ENCODE measurements around the gene SLC51B. TPM values are rescaled to one million over a fixed set of nuclear protein-coding genes. Genes with fewer than 3 reads are reported as not detected.

SLC51B gene
- total RNA-seq, 1 experiment from 2014 or later, result not detected

DNA sequence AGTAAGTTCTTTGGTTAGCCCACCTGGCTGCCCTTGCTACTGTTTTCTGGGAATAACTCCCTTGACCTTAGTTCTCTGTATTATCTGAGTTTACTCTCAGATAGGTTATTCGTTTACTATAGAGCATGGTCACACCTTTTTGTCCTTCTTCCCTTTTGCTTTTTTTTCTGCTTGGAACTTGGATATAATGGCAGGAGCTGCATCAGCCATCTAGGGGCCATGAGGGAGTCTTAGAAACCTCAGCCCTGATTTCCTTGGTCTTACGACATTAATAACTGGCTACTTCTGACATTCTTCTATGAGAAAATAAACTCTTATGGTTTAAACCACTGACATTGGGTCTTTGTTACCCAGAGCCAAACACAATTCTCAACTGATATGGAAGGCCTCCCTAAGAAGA, 3.4 kb upstream of the SLC51B start:
- DNase-seq (ENCODE audit: low read depth), result no peak

- no peak for DNase-seq (ENCODE audit: low read depth)
These were observed 2.3 kb upstream of the SLC51B start for GRCh38 chr15:65042776-65043327.

- DNase-seq (ENCODE audit: low read depth), result peak; percentile 62
These were observed 969 bp upstream of the SLC51B start for GRCh38 chr15:65044218-65044617.

DNA sequence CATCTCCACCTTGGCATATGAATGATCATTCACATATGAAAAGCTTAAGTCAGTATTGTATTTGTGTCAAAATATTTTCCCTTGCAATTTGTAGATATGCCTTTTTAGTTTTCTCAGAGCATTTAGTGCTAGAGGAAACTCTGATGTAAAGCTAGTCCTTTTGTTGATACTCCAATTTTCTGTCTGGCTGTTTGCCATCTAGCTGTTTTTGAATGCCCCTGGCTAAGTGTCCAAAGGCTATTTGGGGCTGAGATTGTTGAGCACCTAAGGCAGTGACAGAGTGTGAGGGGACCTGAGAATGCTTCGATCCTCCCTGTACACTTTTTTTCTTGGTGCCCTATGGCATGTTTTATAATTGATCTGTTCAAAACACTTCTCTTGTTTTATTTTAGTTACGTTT, 3.1 kb downstream of the SLC51B start:
- DNase-seq (ENCODE audit: low read depth), result no peak

GRCh38 chr15:65049418-65049840, 4.2 kb downstream of the SLC51B start:
- DNase-seq (ENCODE audit: low read depth), result peak; percentile 95

DNA sequence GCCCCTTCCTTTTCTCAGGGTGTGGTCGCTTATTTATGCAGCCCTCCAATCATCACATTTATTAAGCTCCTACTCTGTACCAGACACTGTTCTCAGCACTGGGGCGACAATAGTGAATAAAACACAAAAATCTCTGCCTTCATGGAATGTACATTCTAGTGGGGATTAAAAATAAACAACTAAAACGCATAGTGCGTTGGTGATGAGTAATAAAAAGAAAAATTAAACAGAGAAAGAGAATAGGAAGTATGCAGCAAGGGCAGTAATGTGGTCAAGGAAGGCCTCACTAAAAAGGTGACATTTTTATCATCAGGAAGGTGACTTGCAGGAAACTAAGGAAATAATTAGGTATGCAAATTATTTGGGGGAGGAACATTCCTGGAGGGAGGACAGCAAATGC, 5.1 kb downstream of the SLC51B start:
- no peak for DNase-seq (ENCODE audit: low read depth)

- no peak for DNase-seq (ENCODE audit: low read depth)
These were observed 6.1 kb downstream of the SLC51B start for GRCh38 chr15:65051266-65051665.

- DNase-seq (ENCODE audit: low read depth), result no peak
These were observed 7.8 kb downstream of the SLC51B start for GRCh38 chr15:65052956-65053355.

- peak; percentile 67 for DNase-seq (ENCODE audit: low read depth)
These were observed 9.4 kb downstream of the SLC51B start for GRCh38 chr15:65054333-65055200.

GRCh38 chr15:65055201-65055870, 10.1 kb downstream of the SLC51B start:
- DNase-seq (ENCODE audit: low read depth), result no peak

- DNase-seq (ENCODE audit: low read depth), result no peak
These were observed 10.9 kb downstream of the SLC51B start for GRCh38 chr15:65056106-65056505.

DNA sequence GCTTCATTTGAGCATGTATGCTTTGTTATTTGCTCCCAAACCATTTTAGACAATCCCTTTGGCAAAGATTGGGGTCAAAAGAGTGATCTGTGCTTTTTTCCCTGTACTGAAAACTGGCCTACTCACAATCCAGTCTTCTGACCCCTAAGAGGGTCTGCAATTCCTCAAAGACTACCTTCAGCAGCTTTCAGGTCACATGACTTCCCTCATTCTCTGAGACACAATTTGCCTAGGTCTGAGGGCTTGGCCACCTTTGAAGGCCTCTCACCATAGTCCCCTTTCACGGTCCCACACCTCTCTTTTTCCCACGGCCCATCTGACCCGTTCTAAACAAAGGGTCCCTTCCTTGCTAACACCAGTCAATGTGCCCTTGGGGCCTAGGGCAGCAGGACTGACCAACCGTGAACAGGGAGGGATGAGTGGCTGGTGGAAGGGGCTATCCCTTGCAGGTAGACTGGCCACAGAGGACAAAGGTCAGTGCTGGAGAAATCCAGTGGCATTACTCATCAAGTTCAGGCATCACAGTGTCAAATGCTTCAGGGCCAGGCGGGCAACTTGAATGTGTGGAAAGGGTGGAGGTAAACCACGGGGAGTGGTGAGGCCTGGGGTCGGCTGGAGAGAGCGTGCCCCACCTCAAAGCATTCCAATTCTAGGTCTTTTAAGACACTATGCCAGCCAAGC, 11.8 kb downstream of the SLC51B start:
- no peak for DNase-seq (ENCODE audit: low read depth)

- no peak for DNase-seq (ENCODE audit: low read depth)
These were observed 12.4 kb downstream of the SLC51B start for GRCh38 chr15:65057549-65057940.

GRCh38 chr15:65058394-65059368, 13.5 kb downstream of the SLC51B start:
- no peak for DNase-seq (ENCODE audit: low read depth)

GRCh38 chr15:65059369-65059750, 14.2 kb downstream of the SLC51B start:
- DNase-seq (ENCODE audit: low read depth), result no peak

DNA sequence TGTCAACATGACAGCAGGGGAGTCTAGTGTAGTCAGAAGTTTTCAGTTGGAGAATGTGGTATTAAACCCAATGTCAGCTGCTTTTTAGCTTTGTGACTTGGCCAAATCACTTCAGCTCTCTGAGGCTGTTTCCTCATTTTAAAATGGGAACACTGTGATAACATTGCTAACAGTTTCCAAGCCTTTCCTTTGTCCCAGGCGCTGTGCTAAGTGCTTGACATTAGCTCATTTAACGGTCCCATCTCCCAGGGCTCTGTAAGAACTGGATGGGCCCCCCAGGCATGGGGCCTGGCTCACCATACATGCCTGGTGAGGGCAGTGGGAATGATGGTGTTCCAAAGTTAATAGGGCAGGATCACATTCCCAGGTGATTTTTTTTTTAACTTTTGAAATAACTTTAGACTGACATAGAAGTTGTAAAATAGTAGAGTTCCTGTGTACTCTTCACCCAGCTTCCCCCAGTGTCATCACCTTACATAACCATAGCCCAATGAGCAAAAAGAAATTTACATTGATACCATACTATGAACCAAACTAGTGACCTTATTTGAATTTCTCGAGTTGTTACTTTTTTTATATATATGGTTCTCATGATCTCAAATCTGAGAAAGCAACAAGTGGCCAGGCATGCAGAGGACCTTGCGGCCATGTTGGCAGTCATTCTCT, 14.9 kb downstream of the SLC51B start:
- no peak for DNase-seq (ENCODE audit: low read depth)

GRCh38 chr15:65060641-65061397, 15.6 kb downstream of the SLC51B start:
- no peak for DNase-seq (ENCODE audit: low read depth)

- DNase-seq (ENCODE audit: low read depth), result no peak
These were observed 16.9 kb downstream of the SLC51B start for GRCh38 chr15:65062061-65062460.

DNA sequence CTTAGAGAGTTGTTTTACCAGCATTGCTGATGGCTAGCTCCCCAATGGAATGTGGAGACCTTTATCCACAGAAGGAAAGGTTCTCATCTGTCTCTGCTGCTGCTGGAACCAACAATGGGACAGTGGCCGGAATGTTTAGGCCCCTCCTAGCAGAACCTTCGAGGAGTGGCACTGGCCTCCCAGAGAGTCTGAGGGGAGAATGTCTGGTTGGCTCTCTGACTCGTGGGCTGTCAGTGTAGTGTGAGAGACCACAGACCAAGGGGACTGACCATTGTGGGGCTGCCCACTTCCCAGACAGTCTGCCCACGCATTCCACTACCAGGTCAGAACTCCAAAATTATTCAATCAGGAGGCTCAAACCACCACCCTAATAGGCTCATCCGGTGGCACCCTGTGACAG, 17.5 kb downstream of the SLC51B start:
- no peak for DNase-seq (ENCODE audit: low read depth)

All from Daoy (cell line).